HG03175 (cell line): ENCODE data around the gene LRRC18.

ENCODE experiments used
- ATAC-seq: cut with Tn5 transposase; IDR thresholded peaks from one replicate; pipeline ENCODE4 v1.9.1; 2021; ENCODE audit warnings: mild to moderate bottlenecking, moderate library complexity; ENCODE audit not compliant: unreplicated experiment

Gene LRRC18

GRCh38 chr10:48884179-48885045 lies 55.2 kb downstream of the LRRC18 start:
- ATAC-seq = no peak

DNA sequence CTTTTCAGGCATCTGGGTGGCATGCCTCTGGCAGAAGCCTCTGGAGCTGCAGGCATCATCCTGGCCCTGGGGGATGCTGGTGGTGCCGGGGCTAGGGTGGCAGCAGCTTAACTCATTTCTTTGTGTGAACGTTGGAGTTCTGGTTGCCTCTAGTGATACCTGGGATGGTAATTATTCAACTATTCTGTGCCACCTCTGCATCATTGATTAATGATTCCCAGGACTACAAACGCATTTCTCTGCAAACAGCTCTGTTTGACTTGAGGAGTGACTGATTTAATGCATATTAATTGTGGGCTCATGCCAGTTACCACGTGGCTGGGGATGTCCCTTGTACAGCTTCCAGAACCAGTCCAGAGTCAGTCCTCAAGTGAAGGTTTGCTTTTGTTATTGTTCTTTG lies 55.9 kb downstream of the LRRC18 start:
- no peak for ATAC-seq

DNA sequence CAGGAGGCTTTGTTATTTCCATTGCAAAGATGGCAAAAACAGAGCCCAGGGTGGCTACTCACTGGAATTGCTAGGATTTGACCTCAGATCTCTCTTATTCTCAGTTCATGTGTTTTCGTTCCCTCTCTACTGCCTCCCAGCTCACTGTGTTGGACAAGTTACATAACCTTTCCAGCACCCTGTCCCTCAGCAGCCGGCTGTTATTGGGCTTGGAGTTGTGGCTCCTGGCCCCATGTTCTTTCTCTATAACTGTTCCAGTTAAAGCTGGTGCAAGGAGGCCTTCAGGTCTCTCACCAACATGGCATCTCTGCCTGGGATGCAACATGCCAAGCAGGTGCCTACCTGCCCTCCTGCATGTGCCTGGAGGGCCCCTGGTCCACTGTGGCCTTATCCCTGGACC lies 56.8 kb downstream of the LRRC18 start:
- no peak for ATAC-seq

DNA sequence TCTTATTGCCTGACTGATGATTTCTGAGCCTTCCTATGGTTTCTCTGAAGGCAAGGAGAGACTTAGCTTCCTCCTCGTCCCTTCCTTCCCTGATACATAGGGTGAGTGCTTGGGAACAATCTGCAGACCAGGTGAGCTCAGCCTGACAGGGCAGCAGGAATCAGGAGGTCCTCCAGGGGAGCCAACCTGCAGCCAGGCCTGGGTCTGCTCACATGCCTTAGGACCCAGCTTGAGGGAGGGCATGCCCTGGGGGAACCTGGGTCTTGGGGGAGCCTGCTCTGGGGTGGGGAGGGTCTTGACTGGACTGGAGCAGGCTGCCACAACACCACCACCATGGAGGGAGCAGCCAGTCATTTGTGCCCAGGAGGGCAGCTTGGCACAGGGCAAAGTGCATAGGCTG lies 57.7 kb downstream of the LRRC18 start:
- ATAC-seq = no peak

DNA sequence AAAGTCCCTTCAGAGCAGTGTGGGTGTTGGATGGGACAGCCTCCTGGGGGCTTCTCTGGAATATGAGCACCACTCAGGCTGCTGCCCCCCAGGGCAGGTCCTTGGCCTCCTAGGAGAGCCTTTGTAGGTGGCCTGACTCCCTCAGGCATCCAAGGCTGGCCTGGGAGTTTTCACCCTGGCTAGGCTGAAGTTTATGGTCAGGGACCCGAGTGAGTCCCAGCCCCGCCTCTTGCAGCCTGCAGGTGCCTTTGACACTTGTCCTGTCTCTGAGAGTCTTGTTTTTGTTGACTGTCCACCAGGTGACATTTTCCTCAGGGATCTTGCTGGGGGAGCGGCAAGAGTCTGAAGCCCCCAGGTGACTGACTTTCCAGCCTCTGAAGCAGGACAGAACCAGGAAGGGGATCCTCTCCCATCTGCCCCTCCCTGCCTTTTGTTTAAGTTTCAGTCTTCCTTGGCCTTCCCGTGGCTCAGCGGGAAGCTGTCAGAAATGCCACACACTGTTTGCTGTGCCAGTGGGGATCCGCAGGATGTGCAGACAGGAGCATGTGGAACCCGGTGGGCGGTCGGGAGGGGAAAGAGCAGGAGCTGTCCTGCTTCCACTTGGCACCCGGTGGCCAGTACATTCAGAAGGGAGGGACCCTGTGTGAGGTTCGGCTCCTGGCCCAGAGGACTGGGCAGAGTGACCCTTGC lies 59.5 kb downstream of the LRRC18 start:
- no peak for ATAC-seq

DNA sequence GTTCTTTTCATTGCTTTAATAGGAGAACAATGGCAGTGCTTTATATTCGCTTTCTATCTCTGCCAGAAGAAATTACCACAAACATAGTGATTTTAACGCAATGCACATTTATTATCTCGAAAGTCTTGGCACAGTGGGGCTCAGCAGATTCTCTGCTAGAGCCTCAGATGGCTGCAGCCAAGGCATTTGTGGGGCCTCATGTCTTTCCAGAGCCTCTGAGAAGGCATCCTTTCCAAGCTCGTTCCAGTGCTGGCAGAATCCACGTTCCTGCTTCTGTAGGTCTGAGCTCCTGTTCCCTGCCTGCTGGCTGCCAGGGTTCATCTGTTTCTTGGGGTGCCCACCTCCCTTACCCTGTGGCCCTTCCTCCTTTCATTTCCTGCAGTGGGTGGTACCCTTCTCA lies 60.2 kb downstream of the LRRC18 start:
- no peak for ATAC-seq

- ATAC-seq = no peak
Observed at GRCh38 chr10:48878091-48878490, 61.5 kb downstream of the LRRC18 start.

GRCh38 chr10:48872234-48872633 lies 67.4 kb downstream of the LRRC18 start:
- ATAC-seq = no peak
